22Rv1 (cell line): ENCODE results near the gene MAML1.

Experiments
- H3K27ac ChIP-seq: fragments of 450-650 bp; 2 replicates; pipeline ENCODE4 v1.5.1; 2017
- ZFX ChIP-seq: fragments of 450-650 bp; IDR thresholded peaks from 2 replicates; pipeline ENCODE4 v1.6.1; 2017; ENCODE audit warnings: antibody characterized with exemption, borderline replicate concordance
- TF ChIP-seq, protein P1 (sequence below): fragments of 450-650 bp; IDR thresholded peaks from 2 replicates; pipeline ENCODE4 v1.5.1; 2017; ENCODE audit warnings: mild to moderate bottlenecking

The MAML1 gene

DNA sequence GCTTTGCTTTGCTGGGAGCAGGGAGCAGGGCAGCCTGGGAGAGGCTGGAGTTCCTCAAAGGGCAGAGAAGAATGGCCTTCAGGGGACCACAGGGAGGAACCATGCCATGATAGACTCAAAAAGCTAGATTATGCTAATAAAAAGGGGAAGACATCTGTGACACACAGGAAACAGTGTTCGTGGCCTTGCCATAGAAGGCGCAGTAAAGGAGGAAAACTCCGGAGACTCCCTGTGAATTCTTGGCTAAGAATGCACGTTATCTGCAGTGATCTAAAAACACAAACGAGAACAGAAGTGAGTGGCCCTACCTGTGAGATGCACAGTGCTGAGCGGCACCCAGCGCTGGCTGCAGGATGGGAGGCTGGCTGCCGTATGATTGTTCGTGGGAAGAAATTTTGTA is 45.3 kb downstream of the MAML1 start:
- TF ChIP-seq, protein P1, sequence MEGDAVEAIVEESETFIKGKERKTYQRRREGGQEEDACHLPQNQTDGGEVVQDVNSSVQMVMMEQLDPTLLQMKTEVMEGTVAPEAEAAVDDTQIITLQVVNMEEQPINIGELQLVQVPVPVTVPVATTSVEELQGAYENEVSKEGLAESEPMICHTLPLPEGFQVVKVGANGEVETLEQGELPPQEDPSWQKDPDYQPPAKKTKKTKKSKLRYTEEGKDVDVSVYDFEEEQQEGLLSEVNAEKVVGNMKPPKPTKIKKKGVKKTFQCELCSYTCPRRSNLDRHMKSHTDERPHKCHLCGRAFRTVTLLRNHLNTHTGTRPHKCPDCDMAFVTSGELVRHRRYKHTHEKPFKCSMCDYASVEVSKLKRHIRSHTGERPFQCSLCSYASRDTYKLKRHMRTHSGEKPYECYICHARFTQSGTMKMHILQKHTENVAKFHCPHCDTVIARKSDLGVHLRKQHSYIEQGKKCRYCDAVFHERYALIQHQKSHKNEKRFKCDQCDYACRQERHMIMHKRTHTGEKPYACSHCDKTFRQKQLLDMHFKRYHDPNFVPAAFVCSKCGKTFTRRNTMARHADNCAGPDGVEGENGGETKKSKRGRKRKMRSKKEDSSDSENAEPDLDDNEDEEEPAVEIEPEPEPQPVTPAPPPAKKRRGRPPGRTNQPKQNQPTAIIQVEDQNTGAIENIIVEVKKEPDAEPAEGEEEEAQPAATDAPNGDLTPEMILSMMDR, result no peak
- TF ChIP-seq ZFX, result no peak
- no peak overlapping the region for H3K27ac ChIP-seq

DNA sequence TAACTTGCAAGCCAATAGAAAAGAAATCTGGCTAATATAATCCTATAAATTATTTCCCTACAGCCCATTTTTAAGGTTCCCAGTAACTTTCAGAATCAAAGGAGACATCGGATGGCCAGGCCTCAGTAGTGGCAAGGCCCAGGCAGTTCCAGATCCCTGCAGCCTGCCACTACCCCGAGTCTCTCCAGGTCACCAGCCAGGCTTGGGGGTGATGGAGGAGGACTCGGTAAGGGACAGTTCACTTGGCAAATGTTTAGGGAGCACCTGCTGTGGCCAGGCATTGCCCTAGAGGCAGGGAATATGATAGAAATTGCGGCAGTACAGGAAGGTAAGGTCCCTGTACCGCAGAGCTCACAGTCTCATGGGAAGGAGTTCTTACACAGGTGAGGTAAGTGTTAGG is 46.0 kb downstream of the MAML1 start:
- no peak for TF ChIP-seq ZFX
- TF ChIP-seq, protein P1, result no peak

DNA sequence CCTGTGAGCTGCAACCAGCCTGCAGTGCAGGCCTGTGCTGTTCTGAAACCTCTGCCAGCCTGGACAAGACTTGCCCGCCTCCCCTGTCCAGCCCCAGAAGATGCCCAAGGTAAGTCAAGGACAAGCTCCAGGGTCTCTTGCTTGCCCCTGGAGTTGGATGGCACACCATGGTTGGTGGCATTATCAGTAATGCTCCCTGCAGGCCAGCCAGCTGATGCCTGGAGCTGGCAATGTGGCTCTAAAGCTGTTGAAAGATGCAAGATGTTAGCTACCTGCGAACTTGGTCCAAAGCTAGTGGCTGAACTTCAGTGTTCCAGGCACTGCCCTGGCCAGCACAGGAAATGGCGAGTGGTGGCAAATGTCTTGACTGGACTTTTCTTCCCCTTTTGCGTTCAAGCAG is 47.2 kb downstream of the MAML1 start:
- no peak for TF ChIP-seq ZFX
- TF ChIP-seq, protein P1, result no peak
- H3K27ac ChIP-seq, result no peak overlapping the region

More for the DNA sequence above, 46.0 kb downstream of the MAML1 start:
- no peak overlapping the region for H3K27ac ChIP-seq

DNA sequence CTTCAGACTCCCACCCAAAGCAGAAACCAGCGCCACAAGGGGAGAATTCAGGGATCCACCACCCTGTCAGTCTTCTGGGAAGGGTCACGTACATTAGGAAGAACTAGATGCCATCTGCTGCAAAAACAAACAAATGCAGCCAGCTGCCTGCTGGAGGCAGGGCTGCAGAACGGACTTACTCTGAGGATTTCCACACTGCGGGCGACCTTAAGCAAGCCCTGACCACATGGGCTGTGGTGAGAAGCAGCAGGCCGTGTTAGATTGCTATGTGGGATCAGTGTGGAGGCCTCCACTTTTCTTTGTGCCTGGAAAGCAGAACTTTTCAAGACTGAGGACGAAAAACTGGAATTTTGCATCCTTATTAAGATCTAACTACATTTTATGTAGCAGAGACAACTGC is 47.7 kb downstream of the MAML1 start:
- no peak overlapping the region for H3K27ac ChIP-seq
- no peak for TF ChIP-seq ZFX
- TF ChIP-seq, protein P1, result no peak

DNA sequence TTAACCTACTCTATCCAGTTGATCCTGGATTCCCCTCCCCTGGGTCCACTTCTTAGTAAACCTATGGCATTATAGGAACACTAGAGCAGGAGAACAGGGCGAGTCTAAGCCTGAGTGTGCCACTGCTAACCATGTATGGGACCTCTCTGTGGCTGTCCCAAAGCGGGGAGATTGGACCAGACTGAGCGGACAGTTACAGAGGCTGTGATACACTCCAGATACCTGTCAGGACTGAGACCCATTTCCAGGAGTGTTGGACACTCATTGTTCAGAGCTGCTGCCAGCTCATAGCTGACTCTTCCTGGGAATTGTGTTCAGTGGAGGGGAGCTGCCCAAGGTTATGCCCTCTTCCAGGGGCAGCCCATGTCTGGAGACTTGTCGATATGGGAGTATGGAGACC is 49.2 kb downstream of the MAML1 start:
- H3K27ac ChIP-seq, result no peak overlapping the region
- TF ChIP-seq, protein P1, result no peak
- TF ChIP-seq ZFX, result no peak

DNA sequence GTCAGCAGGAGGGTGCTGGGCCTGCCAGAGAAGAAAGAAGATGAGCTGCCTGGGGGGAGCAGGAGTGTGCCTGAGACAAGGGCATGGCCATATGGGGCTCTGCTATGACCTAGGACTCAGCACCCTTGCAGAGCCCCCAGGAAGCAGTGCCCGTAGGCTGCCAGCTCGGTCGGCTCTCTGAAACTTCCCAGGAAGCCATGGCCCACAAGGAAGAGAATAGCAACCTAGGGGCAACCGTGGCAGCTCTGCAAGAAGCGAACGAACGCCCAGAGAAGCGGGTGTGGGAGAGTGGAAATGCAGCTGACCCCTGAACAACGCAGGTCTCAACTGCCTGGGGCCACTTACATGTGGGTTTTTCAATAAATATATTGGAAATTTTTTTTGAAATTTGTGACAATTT is 50.5 kb downstream of the MAML1 start:
- TF ChIP-seq, protein P1, result no peak
- TF ChIP-seq ZFX, result no peak
- H3K27ac ChIP-seq, result no peak overlapping the region

DNA sequence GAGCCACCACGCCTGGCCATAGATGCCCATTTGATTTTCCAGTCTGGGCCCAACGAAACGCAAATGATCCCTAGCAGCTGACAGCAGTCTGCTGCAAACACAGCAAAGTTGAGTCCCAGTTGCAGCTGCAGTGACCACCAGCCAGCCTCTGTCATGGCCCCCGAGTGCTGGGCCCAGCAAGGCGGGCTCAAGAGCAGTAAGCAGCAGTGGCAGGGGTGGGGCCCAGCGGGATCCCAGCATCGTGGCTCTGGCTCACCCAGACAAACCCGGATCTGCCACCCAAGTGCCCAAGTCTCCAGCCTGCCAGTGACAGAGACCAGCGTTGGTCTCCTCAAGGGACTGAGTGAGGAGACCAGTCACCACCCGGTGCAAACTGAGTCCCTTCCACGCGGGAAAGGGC is 54.2 kb downstream of the MAML1 start:
- peak overlapping the region; percentile 22; the same call in 1 of the 2 replicates for H3K27ac ChIP-seq
- TF ChIP-seq ZFX, result no peak
- TF ChIP-seq, protein P1, result no peak
